ENCODE results near the gene SERPINB1.
A peak's percentile ranks its signal among the peaks of the same experiment; 100 is the strongest.

The SERPINB1 gene

DNA sequence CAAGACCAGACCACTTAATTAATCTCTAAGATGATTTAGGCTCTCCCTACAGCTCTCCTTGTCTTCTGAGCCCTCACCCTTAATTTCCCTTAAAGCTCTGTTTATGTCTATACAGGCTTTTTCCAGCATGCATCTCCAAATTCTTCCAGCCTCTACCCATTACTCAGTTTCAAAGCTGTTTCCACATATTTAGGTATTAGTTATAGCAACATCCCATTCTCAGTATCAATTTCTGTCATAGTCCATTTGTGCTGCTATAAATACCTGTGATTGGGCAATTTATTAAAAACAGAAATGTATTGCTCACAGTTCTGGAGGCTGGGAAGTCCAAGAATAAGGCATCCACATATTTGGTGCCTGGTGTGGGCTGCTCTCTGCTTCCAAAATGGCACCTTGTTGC is 2.3 kb upstream of the SERPINB1 start:
- no peak for DNase-seq

DNA sequence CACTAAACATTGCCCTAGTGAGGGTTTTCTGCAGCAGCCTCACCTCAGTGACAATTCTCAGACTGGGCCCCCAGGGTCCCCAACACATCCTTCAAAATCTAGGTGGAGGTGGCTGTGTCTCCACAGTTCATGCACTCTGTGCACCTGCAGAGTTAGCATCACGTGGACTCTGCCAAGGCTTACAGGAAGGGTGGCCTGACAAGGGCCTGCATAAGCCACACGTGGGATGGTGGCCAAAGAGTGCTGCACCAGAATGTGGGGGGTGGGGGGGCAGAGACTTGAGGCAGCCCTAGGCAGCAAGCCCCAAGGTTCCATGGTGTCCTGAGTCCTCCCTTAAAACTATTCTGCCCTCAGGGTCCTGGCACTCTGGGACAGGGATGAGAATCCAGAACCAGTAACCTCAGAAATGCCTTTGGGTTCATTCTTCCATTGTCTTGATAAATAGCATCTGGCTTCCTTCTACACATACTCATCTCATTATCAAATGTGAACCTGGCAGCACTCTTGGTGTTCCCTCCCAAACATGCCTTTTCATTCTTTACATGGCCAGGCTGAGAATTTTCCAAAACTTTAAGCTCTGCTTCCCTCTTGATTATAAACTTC is 1.6 kb upstream of the SERPINB1 start:
- no peak for DNase-seq

DNA sequence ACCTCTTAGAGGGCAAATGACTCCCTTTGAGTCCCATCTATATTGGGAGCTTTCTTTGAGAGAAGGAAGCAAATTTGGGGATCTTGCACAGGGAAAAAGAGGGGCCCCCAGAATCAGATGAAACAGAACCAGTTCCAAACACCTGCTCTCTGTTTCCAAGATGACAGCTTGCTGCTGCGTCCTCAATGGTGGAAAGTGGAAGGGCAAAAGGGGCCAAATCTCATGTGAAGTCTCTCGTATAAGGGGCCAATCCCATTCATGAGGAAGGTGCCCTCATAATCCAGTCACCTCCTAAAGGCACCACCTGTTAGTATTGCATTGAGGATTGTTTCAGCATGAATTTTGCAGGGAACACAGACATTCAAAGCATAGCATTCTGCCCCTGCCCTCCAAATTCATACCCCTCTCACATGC is 483 bp upstream of the SERPINB1 start:
- DNase-seq = no peak

DNA sequence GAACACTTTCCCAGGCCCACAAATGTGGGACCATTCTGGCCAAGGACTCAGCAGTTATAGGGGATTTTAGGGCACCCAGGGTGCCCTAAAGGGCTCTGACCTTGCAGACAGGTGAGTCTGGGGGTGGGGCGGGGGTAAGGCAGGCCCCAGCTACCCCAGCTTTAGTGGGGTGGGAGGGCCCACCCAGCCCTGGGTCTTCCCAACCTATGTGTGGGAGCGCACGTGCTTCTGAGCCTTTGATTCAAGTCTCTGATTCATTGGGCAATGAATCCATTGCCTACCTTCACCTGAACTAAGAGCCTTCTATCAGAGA is 958 bp downstream of the SERPINB1 start:
- DNase-seq = no peak

DNA sequence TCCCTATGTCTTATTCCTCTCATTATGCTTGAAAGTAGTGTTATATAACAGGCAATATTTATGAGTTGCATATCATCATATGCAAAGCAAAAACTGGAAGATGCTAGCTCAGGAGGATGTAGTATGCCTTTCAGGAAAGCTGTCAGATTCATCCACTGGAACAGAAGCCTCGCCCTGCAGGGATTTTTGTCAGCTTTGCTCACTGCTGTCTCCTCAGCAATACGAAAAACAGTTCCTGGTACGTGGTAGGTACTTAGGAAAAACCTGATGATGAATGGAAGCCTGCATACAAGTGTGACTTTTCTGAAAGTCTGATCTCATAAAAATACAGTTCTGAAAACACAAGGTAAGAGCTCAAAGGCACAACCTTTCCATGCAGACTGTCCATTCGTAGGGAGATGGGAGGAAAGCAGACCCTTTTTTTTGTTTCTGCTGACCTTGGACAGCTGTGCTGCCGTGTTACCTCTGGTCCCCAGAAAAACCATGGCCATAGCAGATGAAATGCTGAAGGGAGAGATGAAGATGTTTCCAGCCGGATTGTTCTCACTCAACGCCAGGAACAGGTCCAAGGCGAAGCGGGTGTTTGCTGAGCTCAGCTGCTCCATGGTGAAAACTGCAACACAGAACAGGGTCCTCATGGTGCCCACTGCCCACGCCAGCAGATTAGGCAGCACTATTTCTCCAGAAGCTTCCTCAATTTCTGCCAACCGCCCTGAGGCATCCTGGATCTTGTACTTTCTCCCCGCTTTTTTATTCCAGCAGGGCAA is 1.5 kb downstream of the SERPINB1 start:
- peak in 1 of 2 experiments; percentile 26 for DNase-seq

DNA sequence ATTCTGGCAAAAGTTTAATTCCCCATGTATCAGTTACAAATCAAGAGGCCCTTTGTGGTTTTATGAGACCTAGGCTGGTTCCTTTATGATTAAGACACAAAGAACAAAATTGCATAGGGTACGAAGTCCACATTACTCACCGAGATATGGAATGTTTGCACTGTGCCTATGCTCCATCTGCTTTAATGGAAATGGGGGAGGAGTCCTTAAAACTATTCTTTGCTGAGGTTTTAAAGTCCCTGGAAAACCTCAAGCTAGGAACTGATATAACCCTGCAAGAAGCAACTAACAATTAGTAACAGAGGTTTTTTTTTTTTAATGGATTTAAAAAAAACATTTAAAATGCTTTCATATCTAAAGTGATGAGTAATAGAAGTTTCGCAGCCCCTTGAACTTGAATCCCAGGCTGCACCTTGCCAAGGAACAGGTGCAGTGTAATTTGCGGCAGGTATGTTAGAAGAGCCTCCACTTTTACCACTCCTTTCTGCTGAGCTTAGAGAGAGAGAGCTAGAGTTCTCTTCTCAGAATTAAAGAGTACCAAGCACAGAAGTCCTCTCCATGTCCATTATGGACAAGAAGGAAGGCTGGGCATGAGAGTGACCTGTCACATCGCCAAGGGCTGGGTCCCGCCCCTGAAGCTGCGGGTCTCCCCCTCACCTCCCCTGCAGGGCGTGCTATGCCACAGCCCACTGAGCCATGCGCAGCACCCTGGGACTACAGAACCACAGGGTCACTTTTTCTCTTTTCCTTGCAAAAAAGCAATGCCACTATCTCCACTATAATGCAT is 2.3 kb downstream of the SERPINB1 start:
- peak; percentile 59 to 62 for DNase-seq

DNA sequence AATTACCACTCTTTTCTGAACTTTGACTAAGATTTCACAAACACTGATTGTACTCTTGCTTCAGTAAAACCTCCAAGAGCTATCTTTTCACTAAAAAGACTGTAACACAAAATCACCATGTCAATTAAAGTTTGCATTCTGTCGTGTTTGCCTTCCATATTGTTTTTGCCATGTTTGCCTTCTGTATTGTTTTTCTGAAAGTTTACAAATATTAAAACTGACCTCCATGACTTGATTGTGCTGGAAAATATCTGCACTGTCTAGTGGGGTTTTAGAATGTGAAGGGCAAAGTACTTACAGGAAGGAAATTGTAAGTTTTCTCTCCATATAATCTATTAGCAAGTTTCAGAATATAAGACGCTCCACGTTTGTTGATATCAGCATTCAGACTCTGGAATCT is 3.4 kb downstream of the SERPINB1 start:
- DNase-seq = no peak

DNA sequence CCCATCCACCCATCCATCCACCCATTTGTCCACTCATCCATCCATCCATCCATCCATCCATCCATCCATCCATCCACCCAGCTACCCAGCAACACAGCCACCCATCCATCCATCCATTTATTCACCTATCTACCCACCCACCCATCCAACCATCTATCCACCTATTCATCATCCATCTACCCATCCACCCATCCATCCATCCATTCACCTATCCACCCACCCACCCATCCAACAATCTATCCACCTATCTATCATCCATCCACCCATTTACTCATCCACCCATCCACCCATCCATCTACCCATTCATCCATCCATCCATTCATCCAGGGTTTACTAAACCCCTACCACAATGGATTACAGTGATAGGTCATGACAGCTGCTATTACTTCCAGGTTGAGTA is 7.4 kb downstream of the SERPINB1 start:
- no peak for DNase-seq

DNA sequence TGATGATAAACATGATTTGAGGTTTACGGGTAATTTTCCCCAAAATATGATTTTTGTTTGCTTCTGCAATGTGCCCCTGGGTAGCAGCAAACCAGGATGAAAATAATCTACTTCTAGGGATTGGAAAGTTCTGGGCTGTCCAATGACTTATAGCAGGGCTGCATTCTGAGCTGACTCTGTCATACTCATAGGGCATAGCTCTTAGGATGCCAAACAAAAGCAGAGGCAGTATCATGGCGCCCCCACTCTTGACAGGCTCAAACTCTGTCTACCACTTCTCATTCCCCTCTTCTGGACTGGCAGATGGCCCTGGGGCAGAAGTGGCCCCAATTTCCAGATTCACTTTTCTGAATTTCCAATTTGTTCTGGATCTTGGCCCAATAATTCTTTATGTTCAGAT is 10.3 kb downstream of the SERPINB1 start:
- DNase-seq = peak; percentile 55 to 72

DNA sequence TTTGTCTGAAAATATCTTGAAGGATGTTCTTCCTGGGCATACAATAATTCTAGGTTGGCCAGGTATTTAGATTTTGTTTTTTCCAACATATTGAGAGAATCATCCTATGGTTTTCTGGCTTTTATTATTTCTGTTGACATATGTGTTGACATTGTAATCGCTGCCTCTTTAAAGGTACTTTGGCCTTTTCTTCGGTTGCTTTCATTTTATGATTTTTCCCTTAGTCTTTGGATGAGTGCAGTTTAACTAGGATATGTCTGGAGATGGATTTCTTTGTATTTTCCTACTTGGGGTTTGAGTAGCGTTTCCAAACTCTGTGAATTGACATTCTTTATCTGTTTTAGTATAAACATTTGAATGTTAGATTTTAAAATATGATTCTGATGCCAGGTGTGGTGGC is 11.5 kb downstream of the SERPINB1 start:
- no peak for DNase-seq

DNA sequence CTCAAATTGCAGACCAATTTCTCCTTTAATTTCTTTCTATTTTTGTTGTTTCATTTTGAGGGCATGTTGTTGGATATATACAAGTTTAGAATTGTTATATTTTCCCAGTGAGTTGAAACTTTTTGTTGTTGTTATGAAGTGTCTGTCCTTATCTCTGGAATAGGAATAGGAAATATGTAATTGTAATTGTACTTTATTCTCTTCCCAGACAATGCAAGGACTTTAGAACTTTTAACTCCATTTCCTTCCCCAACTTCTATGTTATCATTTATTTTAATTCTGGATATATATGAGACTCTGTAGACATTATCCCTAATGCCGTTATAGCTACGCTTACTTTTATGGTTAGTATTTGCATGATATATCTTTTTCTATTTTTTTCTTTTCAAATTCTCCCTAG is 12.4 kb downstream of the SERPINB1 start:
- DNase-seq = no peak

DNA sequence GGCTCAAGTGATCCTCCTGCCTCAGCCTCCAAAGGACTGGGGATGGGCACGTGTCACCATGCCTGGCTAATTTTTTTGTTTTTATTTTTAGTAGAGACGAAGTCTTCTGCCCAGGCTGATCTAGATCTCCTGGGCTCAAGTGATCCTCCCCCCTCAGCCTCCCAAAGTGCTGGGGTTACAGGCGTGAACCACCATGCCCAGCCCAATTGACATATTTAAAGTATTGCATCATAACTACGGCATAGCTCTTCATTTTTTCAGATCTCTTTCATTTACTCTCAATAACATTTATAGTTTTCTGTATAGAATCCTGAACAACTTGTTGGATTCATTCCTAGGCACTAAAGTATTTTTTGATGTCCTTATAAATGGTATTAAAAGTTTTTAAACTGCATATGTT is 13.0 kb downstream of the SERPINB1 start:
- no peak for DNase-seq

DNA sequence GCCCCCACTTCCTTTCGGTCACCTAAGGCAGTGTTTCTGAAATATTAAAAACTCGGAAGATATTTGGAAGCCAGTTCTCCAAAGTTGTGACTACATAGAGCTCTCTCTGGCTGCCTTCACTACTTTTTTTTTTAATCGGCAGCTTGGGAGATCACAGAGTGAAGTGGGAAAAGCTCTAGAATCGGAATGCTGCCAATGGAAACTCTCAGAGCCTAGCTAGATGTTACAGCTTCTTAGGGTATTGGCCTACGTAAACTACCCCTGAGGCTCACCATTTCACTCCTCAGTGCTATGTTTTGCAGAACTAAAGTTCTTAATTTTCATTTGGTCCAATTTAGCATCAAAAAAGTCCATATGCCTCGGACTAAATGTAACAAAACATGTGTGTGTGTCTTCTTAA is 14.5 kb downstream of the SERPINB1 start:
- DNase-seq = no peak

DNA sequence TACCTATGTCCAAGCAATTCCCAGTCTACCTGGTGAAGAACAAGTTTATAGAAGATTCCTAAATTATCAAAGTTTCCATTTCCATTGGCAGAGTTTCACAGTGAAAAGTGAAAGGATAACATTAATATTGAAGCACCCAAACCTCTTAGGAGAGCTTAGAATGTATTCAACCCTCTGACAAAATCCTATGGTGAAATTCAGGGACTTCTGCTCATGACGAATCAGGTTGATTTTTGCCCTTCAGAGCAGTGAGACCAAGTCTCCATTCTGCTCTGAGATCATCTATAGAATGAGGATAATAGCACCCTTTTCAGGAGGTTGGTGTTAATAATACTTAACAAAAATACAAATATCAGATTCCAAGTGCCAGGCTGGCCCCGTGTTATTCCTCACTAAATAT is 15.5 kb downstream of the SERPINB1 start:
- no peak for DNase-seq

DNA sequence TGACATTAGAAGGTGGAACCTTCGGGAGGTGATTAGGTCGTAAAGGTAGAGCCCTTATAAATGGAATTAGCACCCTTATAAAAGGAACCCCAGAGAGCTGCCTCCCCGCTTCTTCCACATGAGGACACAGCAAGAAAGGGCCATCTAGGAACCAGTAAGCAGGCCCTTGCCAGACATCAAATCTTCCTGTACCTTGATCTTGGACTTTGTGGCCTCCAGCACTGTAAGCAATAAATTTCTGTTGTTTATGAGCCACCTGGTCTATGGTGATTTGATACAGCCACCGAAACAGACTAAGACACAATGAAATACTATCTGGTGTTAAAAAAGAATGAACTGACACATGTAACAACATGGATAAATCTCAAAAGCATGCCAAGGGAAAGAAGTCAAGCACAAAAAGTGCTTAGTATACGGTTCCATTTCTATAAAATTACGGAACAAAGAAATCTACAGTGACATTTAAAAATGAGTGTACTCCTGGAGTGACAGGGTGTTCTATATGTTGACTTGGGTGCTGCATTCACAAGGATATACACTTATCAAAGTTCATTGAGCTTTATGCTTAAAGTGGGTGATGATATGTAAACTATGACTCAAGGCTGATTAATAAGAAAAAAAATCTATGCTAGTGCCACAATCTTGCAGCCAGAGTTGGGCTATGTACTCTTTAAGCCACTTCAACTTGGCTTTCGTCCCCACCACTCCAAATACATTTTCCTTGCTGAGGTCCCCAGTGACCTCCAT is 18.4 kb downstream of the SERPINB1 start:
- DNase-seq = no peak

DNA sequence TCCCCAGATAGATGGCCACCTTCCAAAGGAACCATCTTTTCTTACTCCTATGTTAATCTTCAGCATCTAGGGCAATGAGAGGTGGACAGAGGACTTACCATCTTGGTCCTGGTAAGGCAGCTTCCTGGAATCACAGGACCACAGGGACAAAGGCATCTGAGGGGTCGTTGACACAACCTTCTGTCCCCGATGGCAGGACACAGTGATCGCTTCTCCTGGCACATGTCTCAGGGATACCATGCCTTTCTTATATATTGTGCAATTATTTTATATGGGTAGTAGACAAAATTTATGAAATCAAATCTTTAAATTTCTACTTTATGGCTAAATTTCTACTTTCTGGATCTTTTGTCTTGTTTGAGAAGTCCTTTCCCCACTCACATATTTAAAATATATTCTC is 20.1 kb downstream of the SERPINB1 start:
- no peak for DNase-seq

DNA sequence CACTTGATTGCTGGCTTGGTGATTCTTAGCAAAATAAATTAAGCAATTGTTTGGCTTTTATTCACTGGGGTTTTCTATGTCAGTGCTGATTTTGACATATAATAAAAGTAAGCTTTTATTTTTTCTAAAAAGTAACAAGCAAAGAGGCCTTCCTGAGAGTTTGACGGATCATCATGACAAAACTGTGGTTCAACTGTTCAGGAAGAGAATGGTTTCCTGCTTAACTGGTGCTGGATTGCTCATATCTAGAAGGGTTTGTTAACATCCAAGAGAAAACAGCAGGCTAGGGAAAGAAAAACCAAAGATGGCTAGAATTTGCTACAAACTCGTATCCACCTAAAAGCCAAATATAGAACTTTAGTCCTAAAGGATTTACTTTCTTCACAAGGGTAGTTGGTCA is 21.2 kb downstream of the SERPINB1 start:
- peak; percentile 95 for DNase-seq

DNA sequence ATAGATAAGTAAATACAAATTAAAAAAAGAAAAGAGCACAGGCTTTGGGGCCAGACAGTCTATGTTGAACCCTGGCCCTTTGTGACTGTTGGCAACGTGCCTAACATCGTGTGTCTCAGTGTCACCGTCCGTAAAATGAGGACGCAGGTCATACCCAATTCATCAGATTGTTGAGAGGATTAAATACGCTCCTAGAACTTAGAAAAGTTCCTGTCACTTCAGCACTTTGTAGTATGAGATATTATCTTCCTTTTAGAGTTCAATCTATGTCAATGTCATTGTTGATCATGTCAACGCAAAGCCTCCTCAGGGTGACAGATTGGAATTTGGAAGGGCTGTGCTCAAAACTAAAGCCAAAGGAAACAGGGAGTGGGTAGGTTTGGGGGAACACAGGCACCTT is 21.7 kb downstream of the SERPINB1 start:
- DNase-seq = no peak

DNA sequence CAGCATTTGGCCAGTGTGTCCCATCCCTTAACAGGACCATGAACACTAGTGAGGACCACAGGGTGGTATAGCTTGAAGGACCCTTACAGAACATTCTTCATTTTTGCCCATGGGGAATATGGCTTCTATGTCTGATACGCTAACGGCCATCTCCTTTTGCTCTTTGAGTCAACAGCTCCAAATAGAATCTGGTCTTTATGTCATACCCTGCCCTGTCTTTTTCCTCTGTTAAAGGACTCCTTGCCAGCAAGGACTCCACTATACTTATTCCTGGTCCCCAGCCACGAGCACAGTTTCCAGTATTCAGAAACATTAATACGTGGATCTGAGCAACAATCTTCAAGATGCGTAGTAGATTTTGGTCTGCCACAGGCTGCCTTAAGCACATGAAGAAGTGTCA is 22.5 kb downstream of the SERPINB1 start:
- no peak for DNase-seq

DNA sequence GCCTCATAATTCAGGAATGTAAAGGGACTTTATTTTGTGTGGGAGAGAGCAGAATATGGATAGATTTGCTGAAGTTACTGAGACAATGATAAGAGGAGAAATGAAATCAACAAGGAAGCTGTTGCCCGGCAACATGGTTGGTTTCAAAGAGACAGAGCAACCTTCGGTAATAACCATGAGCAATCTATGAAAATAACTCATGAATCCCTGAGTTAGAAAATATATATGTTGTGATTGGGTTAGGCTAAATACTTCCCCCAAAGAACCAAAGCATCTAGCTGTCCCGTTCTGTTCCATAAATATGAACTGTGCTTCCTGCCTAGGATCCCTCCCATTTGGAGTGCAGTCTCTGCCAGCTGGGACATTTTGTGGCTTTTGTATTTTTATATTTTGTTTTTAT is 23.1 kb downstream of the SERPINB1 start:
- DNase-seq = no peak

DNA sequence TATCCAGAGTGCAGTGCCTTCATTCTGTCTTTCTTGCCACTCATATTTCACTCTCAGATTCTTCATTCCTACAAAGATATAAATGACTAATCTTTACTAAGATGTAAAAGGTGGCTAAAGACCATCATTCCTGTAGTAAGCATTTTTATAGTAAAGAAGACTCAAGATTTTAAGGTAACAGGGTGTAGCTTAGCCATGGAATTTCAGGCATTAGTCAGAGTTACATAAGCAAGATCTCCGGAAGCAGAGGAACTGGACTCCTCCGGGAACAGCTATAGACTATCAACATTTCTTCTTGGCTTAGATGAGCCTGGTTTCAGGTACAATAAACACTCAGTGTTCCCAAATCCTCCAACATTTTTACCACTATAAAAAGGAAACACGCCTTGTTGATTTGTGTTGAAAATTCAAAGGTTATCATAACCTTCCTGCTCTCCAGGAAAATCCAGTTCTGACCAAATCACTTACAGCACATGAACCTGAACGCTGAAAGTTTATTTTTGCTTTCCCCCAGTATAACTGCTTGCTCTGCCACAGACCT is 23.7 kb downstream of the SERPINB1 start:
- DNase-seq = no peak

DNA sequence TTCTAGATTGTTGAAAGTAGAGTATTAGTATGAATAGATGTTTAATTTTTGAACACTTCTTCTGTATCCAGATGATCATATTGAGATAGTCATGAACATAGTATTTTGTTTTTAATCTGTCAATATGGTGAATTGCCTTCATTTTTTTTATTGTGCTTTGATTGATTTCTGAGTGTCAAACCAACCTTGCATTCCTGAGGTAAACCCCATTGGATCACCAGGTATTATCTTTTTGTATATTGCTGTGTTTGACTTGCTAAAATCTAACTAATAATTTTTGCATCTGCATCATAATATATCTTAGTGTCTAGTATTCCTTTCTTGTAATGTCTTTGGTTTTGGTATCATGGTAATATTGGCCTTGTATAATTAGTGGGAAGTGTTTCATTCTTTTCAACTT is 25.5 kb downstream of the SERPINB1 start:
- DNase-seq = no peak

DNA sequence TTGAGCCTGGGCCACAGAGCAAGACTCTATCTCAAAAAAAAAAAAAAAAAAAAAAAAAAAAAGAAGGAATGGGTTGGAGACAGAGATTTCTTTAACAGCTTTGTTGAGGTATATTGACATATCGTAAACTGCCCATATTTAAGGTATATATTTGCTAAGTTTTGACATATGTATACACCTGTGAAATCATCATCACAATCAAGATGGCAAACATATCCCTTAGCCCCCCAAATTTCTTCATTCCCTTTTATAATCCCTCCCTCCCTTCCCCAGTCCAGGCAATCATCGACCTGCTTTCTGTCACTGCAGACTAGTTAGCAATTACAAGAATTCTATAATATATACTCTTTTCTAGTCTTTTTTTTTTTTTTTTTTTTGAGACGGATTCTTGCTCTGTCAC is 29.0 kb downstream of the SERPINB1 start:
- no peak for DNase-seq

All from AML-193 (cell line).